ENCODE measurements around the gene MANBA.
A peak's percentile ranks its signal among the peaks of the same experiment; 100 is the strongest.

The MANBA gene

GRCh38 chr4:102592256-102592655 is 168.5 kb downstream of the MANBA start:
- DNase-seq (ENCODE audit: low read depth) = no peak

GRCh38 chr4:102589743-102590142 is 171.0 kb downstream of the MANBA start:
- no peak for DNase-seq (ENCODE audit: low read depth)

GRCh38 chr4:102586644-102587021 is 174.1 kb downstream of the MANBA start:
- DNase-seq (ENCODE audit: low read depth) = peak; percentile 20

- no peak for DNase-seq (ENCODE audit: low read depth)
Measured at GRCh38 chr4:102586002-102586643, 174.6 kb downstream of the MANBA start.

GRCh38 chr4:102585329-102585728 is 175.4 kb downstream of the MANBA start:
- no peak for DNase-seq (ENCODE audit: low read depth)

- no peak for DNase-seq (ENCODE audit: low read depth)
Measured at GRCh38 chr4:102584091-102584490, 176.7 kb downstream of the MANBA start.
